PFSK-1 (cell line): ENCODE measurements around the gene UBP1.

ENCODE experiments used
- FOXP2 ChIP-seq: optimal IDR thresholded peaks from 2 replicates; pipeline ENCODE3; 2011; ENCODE audit warnings: borderline replicate concordance, control low read depth, inconsistent platforms; ENCODE audit not compliant: insufficient read depth; ENCODE audit errors: extremely low read length, extremely low read depth
- POLR2AphosphoS5 ChIP-seq: IDR thresholded peaks from 2 replicates; pipeline ENCODE4 v1.6.1; 2012; ENCODE audit warnings: low read depth, mild to moderate bottlenecking, control low read depth, low read length, moderate library complexity
- REST ChIP-seq, 2 experiments: IDR thresholded peaks; 2 replicates each; pipeline versions ENCODE4 v1.6.1 to v1.8.0; 2011 to 2012; ENCODE audit warnings: low read depth in 2 of 2, low read length in 2 of 2, control low read depth in 1 of 2, inconsistent platforms in 1 of 2, mild to moderate bottlenecking in 1 of 2, moderate library complexity in 1 of 2; ENCODE audit not compliant: insufficient read depth in 1 of 2
- SIN3A ChIP-seq: IDR thresholded peaks from 2 replicates; pipeline ENCODE4 v1.6.1; 2012; ENCODE audit warnings: mild to moderate bottlenecking, low read length, moderate library complexity, borderline replicate concordance; ENCODE audit not compliant: insufficient read depth
- TAF1 ChIP-seq: IDR thresholded peaks from 2 replicates; pipeline ENCODE4 v1.6.1; 2012; ENCODE audit warnings: low read length, control low read depth, borderline replicate concordance; ENCODE audit not compliant: insufficient read depth

UBP1 gene

GRCh38 chr3:33364531-33365128 lies 75.6 kb downstream of the UBP1 start:
- TF ChIP-seq REST (IDR thresholded peaks at IDR 0.05; ENCODE audit: insufficient read depth in 1 of 2, low read depth in 2 of 2, low read length in 2 of 2) (no peak), FOXP2 (no peak), POLR2AphosphoS5 (no peak), SIN3A (no peak), TAF1 (no peak)

GRCh38 chr3:33364060-33364459 lies 76.1 kb downstream of the UBP1 start:
- TF ChIP-seq FOXP2 (no peak), TAF1 (no peak), SIN3A (no peak), REST (IDR thresholded peaks at IDR 0.05; ENCODE audit: insufficient read depth in 1 of 2, low read depth in 2 of 2, low read length in 2 of 2) (no peak), POLR2AphosphoS5 (no peak)

GRCh38 chr3:33363113-33363800 lies 76.9 kb downstream of the UBP1 start:
- TF ChIP-seq POLR2AphosphoS5 = no peak
- no peak for TF ChIP-seq REST (IDR thresholded peaks at IDR 0.05; ENCODE audit: insufficient read depth in 1 of 2, low read depth in 2 of 2, low read length in 2 of 2)
- TF ChIP-seq SIN3A = no peak
- no peak for TF ChIP-seq TAF1
- TF ChIP-seq FOXP2 = no peak

GRCh38 chr3:33360136-33360825 lies 79.9 kb downstream of the UBP1 start:
- TF ChIP-seq FOXP2 = no peak
- no peak for TF ChIP-seq REST (IDR thresholded peaks at IDR 0.05; ENCODE audit: insufficient read depth in 1 of 2, low read depth in 2 of 2, low read length in 2 of 2)
- no peak for TF ChIP-seq SIN3A
- TF ChIP-seq POLR2AphosphoS5 = no peak
- TF ChIP-seq TAF1 = no peak
